HepG2 (cell line): ENCODE results near the gene ERMP1.

Experiments
- BRCA1 ChIP-seq: sonication (generic); formaldehyde crosslinking; IDR thresholded peaks from 2 replicates; pipeline ENCODE4 v1.4.0; 2020; ENCODE audit warnings: missing genetic modification reagents
- CREB1 ChIP-seq, 2 experiments: fragments of 450-650 bp in 1 of 2; IDR thresholded peaks; 2 replicates each; pipeline ENCODE4 v1.6.1; 2016 to 2017; ENCODE audit warnings: control low read depth in 1 of 2, mild to moderate bottlenecking in 1 of 2, missing compliant biosample characterization in 1 of 2, missing genetic modification characterization in 1 of 2
- HOXA7 ChIP-seq: sonication (generic); formaldehyde crosslinking; IDR thresholded peaks from 2 replicates; pipeline ENCODE4 v1.8.1; 2022; ENCODE audit warnings: mild to moderate bottlenecking, missing genetic modification reagents, moderate library complexity
- IRF1 ChIP-seq: sonication (generic); formaldehyde crosslinking; IDR thresholded peaks from 2 replicates; pipeline ENCODE4 v1.4.0; 2020; ENCODE audit warnings: low read depth, mild to moderate bottlenecking, missing genetic modification reagents
- KDM1A ChIP-seq: IDR thresholded peaks from 2 replicates; pipeline ENCODE4 v1.6.1; 2016; ENCODE audit warnings: missing compliant biosample characterization
- MYC ChIP-seq: sonication (generic); formaldehyde crosslinking; IDR thresholded peaks from 2 replicates; pipeline ENCODE4 v1.9.0; 2021; ENCODE audit warnings: missing genetic modification reagents, borderline replicate concordance
- PATZ1 ChIP-seq: sonication (generic); formaldehyde crosslinking; IDR thresholded peaks from 2 replicates; pipeline ENCODE4 v1.4.0; 2020; ENCODE audit warnings: missing genetic modification reagents
- PTBP1 ChIP-seq: fragments of 200-400 bp; formaldehyde crosslinking; IDR thresholded peaks from 2 replicates; pipeline ENCODE4 v1.6.1; 2018; ENCODE audit warnings: low read length, low read depth; ENCODE audit not compliant: poor library complexity, severe bottlenecking
- RFX5 ChIP-seq: IDR thresholded peaks from 2 replicates; pipeline ENCODE4 v1.6.1; 2011; ENCODE audit warnings: low read depth, low read length, improper control_type of control experiment
- SRF ChIP-seq: IDR thresholded peaks from 2 replicates; pipeline ENCODE4 v1.6.1; 2011; ENCODE audit warnings: mild to moderate bottlenecking, low read depth, low read length, moderate library complexity
- ZKSCAN1 ChIP-seq: fragments of 150-350 bp; IDR thresholded peaks from 2 replicates; pipeline ENCODE4 v1.6.1; 2014; ENCODE audit warnings: low read length
- ZNF775 ChIP-seq: sonication (generic); formaldehyde crosslinking; IDR thresholded peaks from 2 replicates; pipeline ENCODE4 v1.4.0; 2020; ENCODE audit warnings: missing genetic modification reagents, mild to moderate bottlenecking, moderate library complexity, borderline replicate concordance
- ZSCAN21 ChIP-seq: sonication (generic); formaldehyde crosslinking; IDR thresholded peaks from 2 replicates; pipeline ENCODE4 v1.8.0; 2022; ENCODE audit warnings: mild to moderate bottlenecking, missing genetic modification reagents, moderate library complexity, borderline replicate concordance
- ZZZ3 ChIP-seq: sonication (generic); formaldehyde crosslinking; IDR thresholded peaks from 2 replicates; pipeline ENCODE4 v1.4.0; 2020; ENCODE audit warnings: missing genetic modification reagents, mild to moderate bottlenecking, borderline replicate concordance

GRCh38 chr9:5815461-5815860 is 17.5 kb downstream of the ERMP1 start:
- TF ChIP-seq CREB1 (IDR thresholded peaks at IDR 0.05), result no peak
- no peak for TF ChIP-seq CREB1 (CRISPR knock-in tag; IDR thresholded peaks at IDR 0.05)
- no peak for TF ChIP-seq SRF
- TF ChIP-seq RFX5, result no peak
- no peak for TF ChIP-seq PATZ1 (CRISPR knock-in tag)
- TF ChIP-seq ZKSCAN1, result no peak
- no peak for TF ChIP-seq KDM1A (CRISPR knock-in tag)
- TF ChIP-seq IRF1 (CRISPR knock-in tag), result no peak
- no peak for TF ChIP-seq BRCA1 (CRISPR knock-in tag)
- no peak for TF ChIP-seq ZSCAN21 (CRISPR knock-in tag)
- no peak for TF ChIP-seq ZNF775 (CRISPR knock-in tag)
- no peak for TF ChIP-seq HOXA7 (CRISPR knock-in tag)
- no peak for TF ChIP-seq PTBP1
- no peak for TF ChIP-seq MYC (CRISPR knock-in tag)
- TF ChIP-seq ZZZ3, result no peak
